Neural cell (in vitro differentiated cells): Measurements from ENCODE around the gene GTSF1L. TPM values are rescaled to one million over a fixed set of nuclear protein-coding genes. Genes with fewer than 3 reads are reported as not detected.

Source experiments
- H2AFZ ChIP-seq: fragments of 200-600, 300-800 bp; sonication (generic), shearing (Covaris generic); 2 replicates; pipeline ENCODE4 v1.6.0; 2014; ENCODE audit warnings: low read depth, mild to moderate bottlenecking, antibody characterized with exemption, low read length, moderate library complexity
- H3F3A ChIP-seq: fragments of 200-600 bp; shearing (Covaris generic); 2 replicates; pipeline ENCODE4 v1.6.1; 2016; ENCODE audit warnings: mild to moderate bottlenecking, moderate library complexity, mixed read lengths, antibody characterized with exemption, low read length; ENCODE audit not compliant: insufficient read depth, poor library complexity, severe bottlenecking
- H3K27ac ChIP-seq: fragments of 200-600, 300-800 bp; sonication (generic), shearing (Covaris generic); 2 replicates; pipeline ENCODE4 v1.5.1; 2014; ENCODE audit warnings: mild to moderate bottlenecking, low read length, moderate library complexity
- H3K27me3 ChIP-seq: fragments of 300-800, 200-600 bp; sonication (generic), shearing (Covaris generic); 2 replicates; pipeline ENCODE4 v1.6.0; 2014; ENCODE audit warnings: mild to moderate bottlenecking, low read depth, low read length, moderate library complexity; ENCODE audit not compliant: insufficient read depth
- H3K36me3 ChIP-seq: fragments of 300-800, 200-600 bp; sonication (generic), shearing (Covaris generic); 2 replicates; pipeline ENCODE4 v1.5.1; 2014; ENCODE audit warnings: mild to moderate bottlenecking, antibody characterized with exemption, low read length, moderate library complexity; ENCODE audit not compliant: insufficient read depth
- H3K4me2 ChIP-seq: fragments of 300-800, 200-600 bp; sonication (generic), shearing (Covaris generic); 2 replicates; pipeline ENCODE4 v1.6.0; 2014; ENCODE audit warnings: mild to moderate bottlenecking, low read length
- H3K4me3 ChIP-seq: fragments of 300-800, 200-600 bp; sonication (generic), shearing (Covaris generic); 2 replicates; pipeline ENCODE4 v1.5.1; 2014; ENCODE audit warnings: mild to moderate bottlenecking, low read length, moderate library complexity
- H3K79me2 ChIP-seq: fragments of 200-600 bp; shearing (Covaris generic); replicated peaks from 2 replicates; pipeline ENCODE4 v1.6.0; 2014; ENCODE audit warnings: mild to moderate bottlenecking, low read length, moderate library complexity; ENCODE audit not compliant: insufficient read depth
- H3K9ac ChIP-seq: fragments of 300-800, 200-600 bp; sonication (generic), shearing (Covaris generic); 2 replicates; pipeline ENCODE4 v1.6.1; 2016; ENCODE audit warnings: mild to moderate bottlenecking, low read length, mixed read lengths
- H3K9me2 ChIP-seq: fragments of 200-600 bp; shearing (Covaris generic); 2 replicates; pipeline ENCODE4 v1.6.1; 2016; ENCODE audit warnings: mild to moderate bottlenecking, low read length, mixed read lengths; ENCODE audit not compliant: insufficient read depth
- H3K9me3 ChIP-seq: fragments of 200-600, 300-800 bp; sonication (generic), shearing (Covaris generic); 2 replicates; pipeline ENCODE4 v1.6.1; 2016; ENCODE audit warnings: mild to moderate bottlenecking, mixed run types, low read length, moderate library complexity, mixed read lengths
- H4K20me1 ChIP-seq: fragments of 200-600 bp; shearing (Covaris generic); 2 replicates; pipeline ENCODE4 v1.6.1; 2016; ENCODE audit warnings: mild to moderate bottlenecking, mixed run types; ENCODE audit not compliant: insufficient read depth
- CTCF ChIP-seq: fragments of 450-650 bp; IDR thresholded peaks from 2 replicates; pipeline ENCODE4 v1.5.1; 2014; ENCODE audit warnings: antibody characterized with exemption, mild to moderate bottlenecking, moderate library complexity; ENCODE audit not compliant: poor library complexity, severe bottlenecking
- EP300 ChIP-seq: fragments of 450-650 bp; conservative IDR thresholded peaks from 2 replicates; pipeline ENCODE4 v1.6.1; 2014; ENCODE audit warnings: antibody characterized with exemption, mild to moderate bottlenecking, moderate library complexity; ENCODE audit not compliant: poor library complexity, severe bottlenecking
- EZH2 ChIP-seq: fragments of 200-600, 300-800 bp; shearing (Covaris generic), sonication (generic); IDR thresholded peaks from 2 replicates; pipeline ENCODE4 v1.6.1; 2014; ENCODE audit warnings: antibody characterized with exemption, low read length, borderline replicate concordance, mild to moderate bottlenecking; ENCODE audit not compliant: insufficient read depth, poor library complexity, severe bottlenecking
- MXI1 ChIP-seq: fragments of 450-650 bp; conservative IDR thresholded peaks from 2 replicates; pipeline ENCODE4 v1.6.1; 2014; ENCODE audit warnings: antibody characterized with exemption, mild to moderate bottlenecking; ENCODE audit not compliant: poor library complexity, severe bottlenecking
- POLR2AphosphoS5 ChIP-seq: IDR thresholded peaks from 2 replicates; pipeline ENCODE4 v1.6.1; 2012
- RAD21 ChIP-seq: fragments of 450-650 bp; conservative IDR thresholded peaks from 2 replicates; pipeline ENCODE4 v1.6.1; 2014; ENCODE audit warnings: antibody characterized with exemption, mild to moderate bottlenecking, moderate library complexity
- REST ChIP-seq: IDR thresholded peaks from 2 replicates; pipeline ENCODE4 v1.6.1; 2012; ENCODE audit warnings: borderline replicate concordance
- SMC3 ChIP-seq: fragments of 450-650 bp; conservative IDR thresholded peaks from 2 replicates; pipeline ENCODE4 v1.6.1; 2014; ENCODE audit warnings: antibody characterized with exemption, mild to moderate bottlenecking, moderate library complexity; ENCODE audit not compliant: poor library complexity
- TAF1 ChIP-seq: IDR thresholded peaks from 2 replicates; pipeline ENCODE4 v1.6.1; 2012; ENCODE audit warnings: low read depth
- polyA plus RNA-seq: library from polyadenylated mRNA; depleted of rRNA; stranded (reverse); fragments of >200 nt; gene quantifications from 2 replicates; pipeline ENCODE4 v1.2.3, GENCODE V29; 2014

Gene GTSF1L
- polyA plus RNA-seq, 1 donor from 2014 or later, result not detected

GRCh38 chr20:43771503-43772190, 44.8 kb upstream of the GTSF1L start:
- Histone ChIP-seq H2AFZ (no peak overlapping the region), H3K9me3 (no peaks in the 10 kb centered on the region), H3K27ac (no peak overlapping the region), H3K36me3 (no peaks in the 10 kb centered on the region), H3K4me3 (no peak overlapping the region), H3K9ac (no peak overlapping the region), H3F3A (no peaks in the 10 kb centered on the region), H3K4me2 (no peak overlapping the region), H3K79me2 (no peaks in the 10 kb centered on the region), H4K20me1 (no peaks in the 10 kb centered on the region), H3K9me2 (no peaks in the 10 kb centered on the region), H3K27me3 (no peaks in the 10 kb centered on the region)
- TF ChIP-seq MXI1, result no peak

DNA sequence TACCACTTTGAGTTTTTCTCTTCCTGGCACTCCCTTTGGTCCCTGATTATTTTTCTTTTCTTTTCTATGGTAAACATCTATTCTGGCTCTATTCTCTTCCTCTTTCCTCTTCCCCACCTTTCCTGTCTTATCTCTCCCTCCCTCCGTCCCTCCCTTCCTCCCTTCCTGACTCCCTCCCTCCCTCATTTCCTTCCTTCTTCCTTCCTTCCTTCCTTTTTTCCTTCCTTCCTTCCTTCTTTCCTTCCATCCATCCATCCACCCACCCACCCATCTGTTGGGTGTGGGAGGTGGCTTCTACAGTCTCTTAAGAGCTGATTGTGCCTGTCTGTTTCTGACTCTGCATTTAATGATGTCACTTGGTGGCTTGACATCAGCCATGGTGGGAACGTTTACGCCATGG, 43.5 kb upstream of the GTSF1L start:
- H2AFZ ChIP-seq, result no peak overlapping the region
- H3K9me2 ChIP-seq, result no peaks in the 10 kb centered on the region
- no peaks in the 10 kb centered on the region for H3F3A ChIP-seq
- H3K36me3 ChIP-seq, result no peaks in the 10 kb centered on the region
- H3K79me2 ChIP-seq, result no peaks in the 10 kb centered on the region
- TF ChIP-seq CTCF (no peak), EP300 (no peak), MXI1 (no peak), POLR2AphosphoS5 (no peak), TAF1 (no peak), RAD21 (no peak), SMC3 (no peak), REST (no peak), EZH2 (no peak)
- H3K4me3 ChIP-seq, result no peak overlapping the region
- H3K9ac ChIP-seq, result no peak overlapping the region
- H3K27ac ChIP-seq, result no peak overlapping the region
- H3K9me3 ChIP-seq, result no peaks in the 10 kb centered on the region
- no peaks in the 10 kb centered on the region for H3K27me3 ChIP-seq
- no peaks in the 10 kb centered on the region for H4K20me1 ChIP-seq
- H3K4me2 ChIP-seq, result no peak overlapping the region
